Measurements from ENCODE around the gene SAMD13.

- TF ChIP-seq CTCF (IDR thresholded peaks at IDR 0.05) (no peak), EZH2 (IDR thresholded peaks at IDR 0.05; ENCODE audit: borderline replicate concordance, insufficient read depth, low read depth, low read length, poor library complexity, severe bottlenecking) (no peak)
Observed at GRCh38 chr1:84347271-84347931, 45.9 kb downstream of the SAMD13 start.

Measured in B cell (primary cell).